Astrocyte (in vitro differentiated cells and primary cell): ENCODE measurements around the gene GASK1B. TPM values are rescaled to one million over a fixed set of nuclear protein-coding genes. Genes with fewer than 3 reads are reported as not detected.

Experiments
- DNase-seq: peaks from one replicate; pipeline ENCODE4 v3.0.0-alpha.2; 2010; ENCODE audit warnings: low read depth
- FAIRE-seq: peaks from 2 replicates; lab custom pipeline; 2011; peaks lifted over from hg19 to GRCh38; lab: Jason Lieb, UNC
- H2AFZ ChIP-seq: 2 replicates; pipeline ENCODE4 v1.6.0; 2012; ENCODE audit warnings: low read depth, low read length, inconsistent platforms
- H3K27ac ChIP-seq: 2 replicates; pipeline ENCODE4 v1.5.1; 2011; ENCODE audit warnings: low read depth, low read length, inconsistent platforms
- H3K27me3 ChIP-seq: 2 replicates; pipeline ENCODE4 v1.6.0; 2011; ENCODE audit warnings: low read length, inconsistent platforms; ENCODE audit not compliant: insufficient read depth
- H3K36me3 ChIP-seq: 2 replicates; pipeline ENCODE4 v1.5.1; 2011; ENCODE audit warnings: low read length, inconsistent platforms; ENCODE audit not compliant: insufficient read depth
- H3K4me1 ChIP-seq: 2 replicates; pipeline ENCODE4 v1.5.1; 2011; ENCODE audit warnings: low read length, inconsistent platforms; ENCODE audit not compliant: insufficient read depth
- H3K4me2 ChIP-seq: 2 replicates; pipeline ENCODE4 v1.6.0; 2012; ENCODE audit warnings: low read length, inconsistent platforms
- H3K4me3 ChIP-seq: 2 replicates; pipeline ENCODE4 v1.5.1; 2011; ENCODE audit warnings: low read depth, mild to moderate bottlenecking, low read length, inconsistent platforms; ENCODE audit not compliant: insufficient read depth
- H3K79me2 ChIP-seq: 2 replicates; pipeline ENCODE4 v1.6.0; 2012; ENCODE audit warnings: mild to moderate bottlenecking, low read length, inconsistent platforms; ENCODE audit not compliant: insufficient read depth
- H3K9ac ChIP-seq: 2 replicates; pipeline ENCODE4 v1.6.0; 2012; ENCODE audit warnings: mild to moderate bottlenecking, low read length, inconsistent platforms
- H3K9me3 ChIP-seq: 2 replicates; pipeline ENCODE4 v1.5.1; 2012; ENCODE audit warnings: low read depth, mild to moderate bottlenecking, low read length, inconsistent platforms; ENCODE audit not compliant: insufficient read depth
- H4K20me1 ChIP-seq: 2 replicates; pipeline ENCODE4 v1.6.0; 2012; ENCODE audit warnings: low read length, inconsistent platforms; ENCODE audit not compliant: insufficient read depth
- H3K27ac Mint-ChIP-seq: one replicate; pipeline ENCODE4 v1.8.0; 2021; ENCODE audit warnings: mild to moderate bottlenecking, mixed read lengths; ENCODE audit not compliant: unreplicated experiment
- H3K27me3 Mint-ChIP-seq: one replicate; pipeline ENCODE4 v1.8.0; 2021; ENCODE audit warnings: low read depth, mixed read lengths; ENCODE audit not compliant: unreplicated experiment
- H3K36me3 Mint-ChIP-seq: one replicate; pipeline ENCODE4 v1.8.0; 2021; ENCODE audit warnings: low read depth, mixed read lengths; ENCODE audit not compliant: unreplicated experiment
- H3K4me1 Mint-ChIP-seq: one replicate; pipeline ENCODE4 v1.8.0; 2021; ENCODE audit warnings: low read depth, mixed read lengths; ENCODE audit not compliant: unreplicated experiment
- H3K4me3 Mint-ChIP-seq: one replicate; pipeline ENCODE4 v1.8.0; 2021; ENCODE audit warnings: mild to moderate bottlenecking, moderate library complexity, mixed read lengths; ENCODE audit not compliant: unreplicated experiment
- H3K9me3 Mint-ChIP-seq: one replicate; pipeline ENCODE4 v1.8.0; 2021; ENCODE audit warnings: mild to moderate bottlenecking, mixed read lengths; ENCODE audit not compliant: unreplicated experiment
- CTCF ChIP-seq: IDR thresholded peaks from 2 replicates; pipeline ENCODE4 v1.5.1; 2011; ENCODE audit warnings: low read depth, mild to moderate bottlenecking, inconsistent platforms, low read length, moderate library complexity; ENCODE audit not compliant: insufficient read depth
- EZH2 ChIP-seq: IDR thresholded peaks from 2 replicates; pipeline ENCODE4 v1.6.1; 2012; ENCODE audit warnings: mild to moderate bottlenecking, low read length, inconsistent platforms; ENCODE audit not compliant: insufficient read depth
- total RNA-seq: library from RNA; stranded (reverse); gene quantifications from 2 replicates; pipeline ENCODE4 v1.2.1, GENCODE V29; 2021

Gene GASK1B
- total RNA-seq, 1 donor from 2014 or later = 34.2 TPM

GRCh38 chr4:158161551-158162354, 11.1 kb downstream of the GASK1B start:
- Mint-ChIP-seq H3K36me3 (peaks cover 2% of the 10 kb centered on the region), H3K4me3 (no peak overlapping the region), H3K9me3 (no peaks in the 10 kb centered on the region), H3K27me3 (no peaks in the 10 kb centered on the region), H3K4me1 (peaks cover 52% of the 10 kb centered on the region), H3K27ac (peak overlapping the region; percentile 27)
- H3K4me3 ChIP-seq = no peak overlapping the region
- H3K27me3 ChIP-seq = no peaks in the 10 kb centered on the region
- H3K27ac ChIP-seq = peak overlapping the region; percentile 89
- no peaks in the 10 kb centered on the region for H3K9me3 ChIP-seq
- no peaks in the 10 kb centered on the region for H3K79me2 ChIP-seq
- H3K4me1 ChIP-seq = peaks cover 32% of the 10 kb centered on the region
- peak; percentile 97 for DNase-seq
- peak; percentile 99 for FAIRE-seq
- H3K36me3 ChIP-seq = no peaks in the 10 kb centered on the region
- H4K20me1 ChIP-seq = no peaks in the 10 kb centered on the region
- H2AFZ ChIP-seq = peak overlapping the region; percentile 43
- H3K4me2 ChIP-seq = peak overlapping the region; percentile 65
- TF ChIP-seq CTCF (no peak), EZH2 (no peak)
- peak overlapping the region; percentile 67 for H3K9ac ChIP-seq

DNA sequence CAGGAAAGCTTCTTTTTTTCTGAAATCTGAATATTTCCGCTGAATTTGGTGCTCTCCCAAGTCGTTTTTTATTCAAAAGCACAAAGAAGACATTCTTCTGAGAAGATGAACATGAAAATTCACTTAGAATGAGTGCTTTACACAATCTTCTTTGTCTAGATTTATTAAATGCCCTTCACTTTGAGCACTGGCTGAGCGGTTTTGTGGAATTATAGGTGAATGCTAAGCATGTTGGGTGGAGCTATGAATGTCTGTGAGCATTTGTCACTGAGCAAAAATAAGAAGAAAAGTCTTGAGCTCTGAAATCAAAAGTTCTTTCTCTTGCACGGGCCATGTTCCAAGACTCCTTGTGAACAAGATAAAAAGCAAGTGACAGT, 13.1 kb downstream of the GASK1B start:
- FAIRE-seq = no peak
- peaks cover 64% of the 10 kb centered on the region for H3K4me1 Mint-ChIP-seq

More for the DNA sequence above, 13.1 kb downstream of the GASK1B start:
- Mint-ChIP-seq H3K27me3 (no peaks in the 10 kb centered on the region), H3K9me3 (no peaks in the 10 kb centered on the region), H3K27ac (peak overlapping the region; percentile 81), H3K36me3 (peaks cover 2% of the 10 kb centered on the region), H3K4me3 (peak overlapping the region; percentile 25)
- H3K4me2 ChIP-seq = peak overlapping the region; percentile 37
- peaks cover 36% of the 10 kb centered on the region for H3K4me1 ChIP-seq
- TF ChIP-seq CTCF (no peak), EZH2 (no peak)
- H3K4me3 ChIP-seq = no peak overlapping the region
- no peaks in the 10 kb centered on the region for H3K79me2 ChIP-seq
- peak; percentile 82 for DNase-seq
- no peaks in the 10 kb centered on the region for H3K36me3 ChIP-seq
- no peak overlapping the region for H2AFZ ChIP-seq
- no peaks in the 10 kb centered on the region for H3K9me3 ChIP-seq
- peak overlapping the region; percentile 63 for H3K9ac ChIP-seq
- no peaks in the 10 kb centered on the region for H3K27me3 ChIP-seq
- H4K20me1 ChIP-seq = no peaks in the 10 kb centered on the region
- peak overlapping the region; percentile 79 for H3K27ac ChIP-seq
